Measurements from ENCODE around the gene CCDC88A. TPM values are rescaled to one million over a fixed set of nuclear protein-coding genes. Genes with fewer than 3 reads are reported as not detected.
A peak's percentile ranks its signal among the peaks of the same experiment; 100 is the strongest.

Gene CCDC88A
- total and polyA plus RNA-seq, 7 donors = 5.4 to 72.8 (median 33.8) TPM

DNA sequence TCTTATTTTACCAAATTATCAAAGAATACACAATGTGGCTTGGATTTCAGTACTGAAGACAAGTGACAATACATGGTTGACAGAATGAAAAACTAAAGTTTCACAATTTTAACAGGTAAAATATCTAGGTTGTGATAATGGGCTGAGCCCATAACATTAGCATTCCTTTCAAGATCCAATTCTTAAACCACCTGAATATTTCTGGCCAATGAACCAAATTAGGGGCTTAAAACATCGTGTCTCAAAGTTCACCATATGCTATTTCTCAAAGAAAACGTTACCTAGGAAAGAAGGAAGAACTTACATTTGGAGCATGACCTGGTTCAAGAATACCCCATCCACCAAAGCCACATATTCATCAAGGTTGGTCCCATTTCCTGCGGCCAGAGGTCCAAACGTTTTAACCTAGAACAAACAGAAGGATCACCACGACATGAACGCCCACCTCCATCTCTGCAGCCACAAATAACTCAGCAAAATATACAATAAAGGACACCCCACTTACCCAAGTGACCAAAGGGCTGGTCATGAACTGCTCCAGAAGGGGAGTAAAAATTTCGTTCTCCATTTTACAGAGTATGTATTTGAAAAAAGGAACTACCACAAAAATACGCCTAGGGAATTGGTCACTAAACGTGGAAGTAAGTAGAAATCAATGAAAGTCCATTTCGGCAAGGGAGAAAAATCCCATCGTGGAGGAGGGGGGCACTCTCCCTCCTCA is 984 bp downstream of the CCDC88A start:
- no peaks in the 10 kb centered on the region for H3K9me3 ChIP-seq
- WGBS, 2 donors = 5 to 9% methylated on average over 11 of the region's 11 CpGs
- no peaks in the 10 kb centered on the region for H3K27me3 ChIP-seq
- no peak for DNase-seq
- peaks cover 0 to 28% (median 21%) of the 10 kb centered on the region in 4 donors for H3K4me1 ChIP-seq
- peak overlapping the region; percentile 88 to 96 (median 92) for H3K27ac ChIP-seq
- no peaks in the 10 kb centered on the region for H3K36me3 ChIP-seq
- TF ChIP-seq, protein P1, sequence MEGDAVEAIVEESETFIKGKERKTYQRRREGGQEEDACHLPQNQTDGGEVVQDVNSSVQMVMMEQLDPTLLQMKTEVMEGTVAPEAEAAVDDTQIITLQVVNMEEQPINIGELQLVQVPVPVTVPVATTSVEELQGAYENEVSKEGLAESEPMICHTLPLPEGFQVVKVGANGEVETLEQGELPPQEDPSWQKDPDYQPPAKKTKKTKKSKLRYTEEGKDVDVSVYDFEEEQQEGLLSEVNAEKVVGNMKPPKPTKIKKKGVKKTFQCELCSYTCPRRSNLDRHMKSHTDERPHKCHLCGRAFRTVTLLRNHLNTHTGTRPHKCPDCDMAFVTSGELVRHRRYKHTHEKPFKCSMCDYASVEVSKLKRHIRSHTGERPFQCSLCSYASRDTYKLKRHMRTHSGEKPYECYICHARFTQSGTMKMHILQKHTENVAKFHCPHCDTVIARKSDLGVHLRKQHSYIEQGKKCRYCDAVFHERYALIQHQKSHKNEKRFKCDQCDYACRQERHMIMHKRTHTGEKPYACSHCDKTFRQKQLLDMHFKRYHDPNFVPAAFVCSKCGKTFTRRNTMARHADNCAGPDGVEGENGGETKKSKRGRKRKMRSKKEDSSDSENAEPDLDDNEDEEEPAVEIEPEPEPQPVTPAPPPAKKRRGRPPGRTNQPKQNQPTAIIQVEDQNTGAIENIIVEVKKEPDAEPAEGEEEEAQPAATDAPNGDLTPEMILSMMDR (IDR thresholded peaks at IDR 0.05) = no peak
- TF ChIP-seq POLR2AphosphoS5 (IDR thresholded peaks at IDR 0.05) = no peak
- no peak for TF ChIP-seq POLR2A (IDR thresholded peaks at IDR 0.05)
- TF ChIP-seq EP300 (IDR thresholded peaks at IDR 0.05) = no peak
- intact Hi-C loops (cut with DNase I) = loop anchor here (2.0 to 5.0 kb wide), 4 partner anchors 54 to 186 kb away; partner anchors contain the start of genes CLHC1, MTIF2 and RPS27A
- H3K4me3 ChIP-seq = peak overlapping the region; percentile 74 to 97 (median 79)

DNA sequence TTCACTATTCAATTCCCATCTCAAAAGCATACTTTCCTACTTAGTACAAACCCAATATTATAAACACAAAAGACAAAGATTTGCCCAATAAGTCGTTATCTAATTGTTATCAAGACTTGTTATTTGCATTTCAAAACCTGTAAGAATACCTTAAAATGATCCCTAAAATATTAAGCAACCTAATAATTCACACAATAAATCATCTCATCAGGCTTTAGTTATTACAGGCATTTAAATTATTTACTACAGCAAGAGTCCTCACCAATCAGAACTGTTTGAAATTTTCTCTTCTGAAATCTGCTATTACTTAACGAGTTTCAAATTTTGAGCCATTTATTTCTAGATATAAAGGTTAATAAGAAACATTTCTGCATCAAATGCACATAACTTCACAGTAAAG is 1.6 kb downstream of the CCDC88A start:
- H3K4me1 ChIP-seq = peaks cover 0 to 28% (median 21%) of the 10 kb centered on the region in 4 donors
- H3K4me3 ChIP-seq = peak overlapping the region in 3 of 4 donors; percentile 74 to 97 (median 77)
- H3K27me3 ChIP-seq = no peaks in the 10 kb centered on the region
- no peak for DNase-seq
- TF ChIP-seq EP300 (IDR thresholded peaks at IDR 0.05) = no peak
- no peak for TF ChIP-seq POLR2AphosphoS5 (IDR thresholded peaks at IDR 0.05)
- TF ChIP-seq, protein P1 (IDR thresholded peaks at IDR 0.05) = no peak
- TF ChIP-seq POLR2A (IDR thresholded peaks at IDR 0.05) = no peak
- peak overlapping the region in 2 of 4 donors; percentile 88 to 92 for H3K27ac ChIP-seq
- WGBS, 2 donors = 28 to 54% methylated on average over 2 of the region's 2 CpGs
- H3K9me3 ChIP-seq = no peaks in the 10 kb centered on the region
- intact Hi-C loops (cut with DNase I) = loop anchor here (2.0 to 5.0 kb wide), 4 partner anchors 53 to 186 kb away; partner anchors contain the start of genes CLHC1, MTIF2 and RPS27A
- H3K36me3 ChIP-seq = no peaks in the 10 kb centered on the region

DNA sequence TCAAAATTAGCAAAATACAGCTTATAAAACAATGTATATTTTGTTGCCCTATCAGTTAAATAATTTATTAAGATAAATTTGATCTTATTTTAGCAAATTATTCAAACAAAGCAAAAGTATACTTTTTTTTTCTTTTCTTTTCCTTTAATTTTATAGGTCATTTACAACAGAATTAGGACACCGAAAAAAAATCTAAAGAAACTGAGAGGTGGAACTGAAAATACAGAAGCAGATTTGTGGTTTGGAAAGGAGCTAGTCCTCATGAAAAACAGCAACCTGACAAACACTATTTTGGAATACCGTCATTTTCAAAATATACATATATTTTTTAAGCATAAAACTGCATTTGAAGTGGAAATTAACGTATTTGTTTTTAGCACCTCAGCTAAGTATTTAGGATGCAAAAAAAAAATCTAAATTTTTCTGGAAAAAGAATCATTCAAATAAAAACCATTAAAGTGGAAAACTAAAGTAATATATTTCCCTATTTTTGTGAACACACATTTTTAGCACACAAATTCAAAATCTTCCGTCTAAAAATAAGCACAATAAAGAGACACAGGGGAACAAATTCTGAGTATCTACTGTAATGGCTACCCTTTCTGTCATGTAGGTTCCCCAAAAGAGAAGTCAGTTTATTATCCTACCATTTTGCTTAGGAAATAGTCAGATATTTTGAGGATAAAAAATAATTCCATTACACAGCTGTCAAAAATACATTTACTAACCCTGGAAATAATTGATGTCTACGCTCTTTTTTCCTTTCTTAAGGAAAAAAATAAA is 2.7 kb downstream of the CCDC88A start:
- H3K27me3 ChIP-seq = no peaks in the 10 kb centered on the region
- H3K27ac ChIP-seq = no peak overlapping the region
- intact Hi-C loops (cut with DNase I) = loop anchor here (5.0 kb wide), 2 partner anchors 150 to 185 kb away; partner anchors contain the start of genes CLHC1, MTIF2 and RPS27A
- no peaks in the 10 kb centered on the region for H3K9me3 ChIP-seq
- TF ChIP-seq, protein P1 (IDR thresholded peaks at IDR 0.05) = no peak
- TF ChIP-seq POLR2A (IDR thresholded peaks at IDR 0.05) (no peak), EP300 (IDR thresholded peaks at IDR 0.05) (no peak), POLR2AphosphoS5 (IDR thresholded peaks at IDR 0.05) (no peak)
- peaks cover 0 to 28% (median 21%) of the 10 kb centered on the region in 4 donors for H3K4me1 ChIP-seq
- 59 to 74% methylated on average over 5 of the region's 5 CpGs for WGBS, 2 donors
- DNase-seq = no peak
- H3K36me3 ChIP-seq = peaks cover 0 to 6% (median 0%) of the 10 kb centered on the region in 4 donors
- H3K4me3 ChIP-seq = peak overlapping the region in 2 of 4 donors; percentile 74 to 77

DNA sequence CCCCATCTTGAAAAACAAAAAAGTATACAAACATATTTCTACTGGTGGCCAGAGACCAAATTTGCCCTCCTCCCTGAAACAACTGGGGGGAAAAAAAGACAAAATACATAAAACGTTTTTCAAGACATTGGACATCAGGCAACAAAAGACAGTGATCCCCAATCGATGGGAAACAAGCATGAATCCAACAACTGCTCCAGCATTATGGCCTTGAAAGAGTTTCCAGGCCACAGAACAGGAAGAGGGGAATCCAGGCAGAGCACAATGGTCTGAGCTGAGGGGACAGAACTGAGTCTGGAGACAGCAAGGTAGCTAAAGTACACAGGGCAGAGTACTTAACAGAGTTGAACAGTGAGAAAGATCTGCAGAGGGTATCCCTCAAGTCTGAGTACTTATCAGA is 4.4 kb downstream of the CCDC88A start:
- intact Hi-C loops (cut with DNase I) = loop anchor here (5.0 kb wide), 2 partner anchors 148 to 183 kb away; partner anchors contain the start of genes CLHC1, MTIF2 and RPS27A
- no peak for TF ChIP-seq POLR2AphosphoS5 (IDR thresholded peaks at IDR 0.05)
- no peak for TF ChIP-seq POLR2A (IDR thresholded peaks at IDR 0.05)
- no peak for TF ChIP-seq EP300 (IDR thresholded peaks at IDR 0.05)
- TF ChIP-seq, protein P1 (IDR thresholded peaks at IDR 0.05) = no peak
- WGBS, 2 donors = 73 to 82% methylated on average over 2 of the region's 2 CpGs

More for the DNA sequence above, 4.4 kb downstream of the CCDC88A start:
- Histone ChIP-seq H3K4me1 (peaks cover 0 to 21% (median 18%) of the 10 kb centered on the region in 4 donors), H3K9me3 (no peaks in the 10 kb centered on the region), H3K4me3 (no peak overlapping the region), H3K36me3 (peaks cover 0 to 6% (median 0%) of the 10 kb centered on the region in 4 donors), H3K27me3 (no peaks in the 10 kb centered on the region), H3K27ac (no peak overlapping the region)
- no peak for DNase-seq
